ENCODE data around the gene ZNF92. TPM values are rescaled to one million over a fixed set of nuclear protein-coding genes. Genes with fewer than 3 reads are reported as not detected.

ZNF92 gene
- total and polyA plus RNA-seq, 2 of the 13 experiments (the other 11 are each of a cell fraction or from before 2014, with no cell fraction given): 4.0 to 13.2 TPM

GRCh38 chr7:65379318-65379717, 5.7 kb downstream of the ZNF92 start (continued):
- TF ChIP-seq THRA (CRISPR knock-in tag; IDR thresholded peaks at IDR 0.05; ENCODE audit: borderline replicate concordance) (no peak), TAF1 (CRISPR knock-in tag; IDR thresholded peaks at IDR 0.05) (no peak), ZBTB21 (CRISPR knock-in tag; IDR thresholded peaks at IDR 0.05) (no peak), ZNF260 (CRISPR knock-in tag; IDR thresholded peaks at IDR 0.05; ENCODE audit: borderline replicate concordance, low read depth) (no peak), ZBTB7A (CRISPR knock-in tag; IDR thresholded peaks at IDR 0.05) (no peak), ZBTB42 (CRISPR knock-in tag; IDR thresholded peaks at IDR 0.05) (no peak), ZNF615 (CRISPR knock-in tag; IDR thresholded peaks at IDR 0.05; ENCODE audit: borderline replicate concordance) (no peak), ZNF414 (CRISPR knock-in tag; IDR thresholded peaks at IDR 0.05) (no peak), WIZ (CRISPR knock-in tag; IDR thresholded peaks at IDR 0.05) (no peak), ZNF280D (CRISPR knock-in tag; IDR thresholded peaks at IDR 0.05) (no peak), FOXM1 (CRISPR knock-in tag; IDR thresholded peaks at IDR 0.05) (no peak), ZNF691 (CRISPR knock-in tag; IDR thresholded peaks at IDR 0.05; ENCODE audit: borderline replicate concordance, low read depth) (no peak), ZNF704 (CRISPR knock-in tag; IDR thresholded peaks at IDR 0.05; ENCODE audit: borderline replicate concordance) (no peak), ZNF326 (CRISPR knock-in tag; IDR thresholded peaks at IDR 0.05; ENCODE audit: borderline replicate concordance) (no peak), ATF5 (CRISPR knock-in tag; IDR thresholded peaks at IDR 0.05; ENCODE audit: low read depth) (no peak), ZNF530 (CRISPR knock-in tag; IDR thresholded peaks at IDR 0.05; ENCODE audit: low read depth) (no peak), ZSCAN31 (CRISPR knock-in tag; IDR thresholded peaks at IDR 0.05; ENCODE audit: low read depth) (no peak), MLXIP (CRISPR knock-in tag; IDR thresholded peaks at IDR 0.05; ENCODE audit: borderline replicate concordance) (no peak), ZNF605 (CRISPR knock-in tag; IDR thresholded peaks at IDR 0.05) (0 out of 2 replicates have a peak, but pooled peaks have one; percentile 31)
